HG03060 (cell line): ENCODE measurements around the gene RNF114.
"Not testable (repeated sequence)": the region's sequence is repeated elsewhere in the genome, so short reads cannot be mapped to it uniquely, and the experiment has no call there.

Experiments used
- ATAC-seq: cut with Tn5 transposase; IDR thresholded peaks from one replicate; pipeline ENCODE4 v1.9.1; 2021; ENCODE audit warnings: low read depth, moderate number of reproducible peaks; ENCODE audit not compliant: unreplicated experiment

RNF114 gene

DNA sequence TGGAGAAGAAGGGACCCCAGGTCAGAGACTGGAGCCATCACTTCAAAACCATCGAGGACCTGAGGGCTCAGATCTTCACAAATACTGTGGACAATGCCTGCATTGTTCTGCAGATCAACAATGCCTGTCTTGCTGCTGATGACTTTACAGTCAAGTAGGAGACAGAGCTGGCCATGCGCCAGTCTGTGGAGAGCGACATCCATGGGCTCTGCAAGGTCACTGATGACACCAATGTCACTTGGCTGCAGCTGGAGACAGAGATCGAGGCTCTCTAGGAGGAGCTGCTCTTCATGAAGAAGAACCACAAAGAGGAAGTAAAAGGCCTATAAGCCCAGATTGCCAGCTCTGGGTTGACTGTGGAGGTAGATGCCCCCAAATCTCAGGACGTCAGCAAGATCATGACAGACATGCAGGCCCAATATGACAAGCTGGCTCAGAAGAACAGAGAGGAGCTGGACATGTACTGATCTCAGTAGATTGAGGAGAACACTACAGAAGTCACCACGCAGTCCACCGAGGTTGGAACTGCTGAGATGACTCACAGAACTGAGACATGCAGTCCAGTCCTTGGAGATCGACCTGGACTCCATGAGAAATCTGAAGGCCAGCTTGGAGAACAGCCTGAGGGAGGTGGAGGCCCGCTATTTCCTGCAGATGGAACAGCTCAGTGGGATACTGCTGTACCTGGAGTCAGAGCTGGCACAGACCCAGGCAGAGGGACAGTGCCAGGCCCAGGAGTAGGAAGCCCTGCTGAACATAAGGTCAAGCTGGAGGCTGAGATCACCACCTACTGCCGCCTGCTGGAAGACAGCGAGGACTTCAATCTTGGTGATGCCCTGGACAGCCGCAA lies 21.1 kb downstream of the RNF114 start:
- ATAC-seq, result not testable (repeated sequence)

DNA sequence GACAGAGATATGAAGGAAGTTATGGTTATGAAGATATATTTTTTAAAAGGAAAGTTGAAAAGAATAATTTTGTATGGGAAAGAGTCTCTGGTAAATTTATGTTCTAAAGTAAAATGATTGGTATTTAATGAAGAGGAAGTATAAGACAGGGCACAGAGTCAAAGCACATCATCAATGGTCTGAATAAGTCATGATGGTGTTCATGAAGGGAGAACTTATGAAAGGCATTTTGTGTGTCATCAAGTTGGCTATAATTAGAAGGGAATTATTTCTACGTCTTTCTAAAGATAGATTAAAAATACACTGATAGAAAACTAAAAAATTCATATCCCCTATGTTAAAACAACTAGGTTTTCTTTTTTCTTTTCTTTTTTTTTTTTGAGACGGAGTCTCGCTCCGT lies 25.2 kb downstream of the RNF114 start:
- ATAC-seq, result no peak

DNA sequence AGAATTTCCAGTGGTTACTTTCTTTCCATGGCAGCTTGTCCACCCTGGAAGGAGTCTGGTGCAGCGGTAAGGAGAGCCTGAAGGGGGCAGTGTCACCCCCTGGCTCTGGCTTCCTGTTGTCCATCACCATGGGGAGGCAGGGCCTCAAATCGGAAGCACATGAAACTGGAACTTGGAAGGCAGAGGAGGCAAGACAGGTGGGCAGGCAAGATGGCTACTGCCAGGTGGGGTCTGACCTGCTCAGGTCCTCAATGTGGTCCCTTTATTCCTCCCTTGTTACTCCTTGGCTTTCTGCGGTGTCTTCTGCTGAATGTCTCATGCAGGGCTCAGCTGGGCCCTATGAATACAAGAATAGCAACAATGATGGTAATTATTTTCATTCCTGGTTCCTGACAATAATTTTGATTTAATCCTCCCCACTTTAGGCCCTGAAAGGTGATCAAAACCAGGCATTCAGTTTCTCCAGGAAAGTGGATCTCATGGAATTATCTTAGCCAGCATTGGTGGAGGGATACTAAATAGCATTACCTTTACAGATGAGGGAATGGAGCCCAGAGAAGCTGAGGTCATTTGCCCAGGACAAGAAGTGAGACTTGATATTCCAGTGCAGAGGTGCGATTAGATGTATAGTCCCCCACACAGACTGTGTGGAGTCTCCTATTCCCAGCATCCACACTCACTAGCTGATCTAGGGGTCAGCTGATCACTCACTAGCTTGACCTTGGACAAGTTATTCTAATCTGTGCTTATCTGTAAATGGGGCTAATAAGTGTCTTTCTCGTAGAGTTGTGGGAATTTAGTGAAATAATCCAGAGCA lies 29.0 kb downstream of the RNF114 start:
- ATAC-seq, result no peak

DNA sequence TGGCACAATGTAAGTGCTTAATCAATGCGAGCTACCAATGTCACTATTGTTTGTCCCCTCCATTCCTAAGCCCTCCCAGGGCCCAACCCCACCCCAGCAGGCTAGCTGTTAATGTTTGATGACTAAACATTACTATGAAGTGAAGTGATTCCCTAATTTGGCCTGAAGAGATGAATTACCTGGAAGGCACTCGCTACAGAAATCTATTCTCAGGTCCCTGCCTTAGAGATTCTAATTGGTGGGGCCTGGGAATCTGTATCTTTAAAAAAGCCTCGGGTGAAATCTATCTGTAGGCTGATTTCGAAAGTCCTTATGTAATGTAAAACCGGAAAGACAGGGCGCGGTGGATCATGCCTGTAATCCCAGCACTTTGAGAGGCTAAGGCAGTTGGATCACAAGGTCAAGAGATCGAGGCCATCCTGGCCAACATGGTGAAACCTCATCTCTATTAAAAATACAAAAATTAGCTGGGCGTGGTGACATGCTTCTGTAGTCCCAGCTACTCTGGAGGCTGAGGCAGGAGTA lies 29.6 kb downstream of the RNF114 start:
- no peak for ATAC-seq

DNA sequence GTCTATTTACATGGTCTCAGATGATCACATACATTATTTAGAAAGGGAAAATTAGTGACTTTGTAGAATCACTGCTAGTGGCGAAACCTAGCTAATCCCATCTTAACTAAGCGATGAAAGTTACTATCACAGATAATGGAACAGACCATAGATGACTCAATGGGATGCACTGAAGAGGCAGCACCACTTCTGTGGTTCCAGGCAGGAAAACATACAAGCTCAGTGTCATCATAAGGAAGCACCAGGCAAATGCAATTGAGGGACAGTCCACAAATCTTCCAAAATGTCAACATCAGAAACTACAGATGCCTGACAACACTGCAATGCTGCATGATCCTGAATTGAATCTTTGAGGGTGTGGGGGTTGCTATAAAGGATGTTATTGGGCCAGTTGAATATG lies 30.7 kb downstream of the RNF114 start:
- no peak for ATAC-seq

DNA sequence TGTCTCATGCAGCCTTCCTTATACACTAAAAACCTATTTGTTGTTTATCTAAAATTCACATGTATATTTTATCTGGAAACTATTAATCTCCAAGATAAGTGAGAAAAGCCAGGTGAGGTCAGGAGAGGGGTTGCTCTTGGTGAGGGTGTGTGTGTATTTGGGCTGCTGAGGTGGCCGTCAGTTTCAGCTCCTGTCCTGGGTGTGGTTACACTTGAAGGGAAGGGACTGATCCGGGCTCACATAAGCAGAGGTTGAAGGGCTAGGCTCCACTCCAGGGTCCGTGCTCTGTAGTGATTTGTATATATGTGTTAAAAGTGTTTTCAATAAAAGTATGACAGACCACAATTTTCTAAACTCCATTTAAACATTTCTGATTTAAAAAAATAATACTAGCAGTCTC lies 33.0 kb downstream of the RNF114 start:
- no peak for ATAC-seq

DNA sequence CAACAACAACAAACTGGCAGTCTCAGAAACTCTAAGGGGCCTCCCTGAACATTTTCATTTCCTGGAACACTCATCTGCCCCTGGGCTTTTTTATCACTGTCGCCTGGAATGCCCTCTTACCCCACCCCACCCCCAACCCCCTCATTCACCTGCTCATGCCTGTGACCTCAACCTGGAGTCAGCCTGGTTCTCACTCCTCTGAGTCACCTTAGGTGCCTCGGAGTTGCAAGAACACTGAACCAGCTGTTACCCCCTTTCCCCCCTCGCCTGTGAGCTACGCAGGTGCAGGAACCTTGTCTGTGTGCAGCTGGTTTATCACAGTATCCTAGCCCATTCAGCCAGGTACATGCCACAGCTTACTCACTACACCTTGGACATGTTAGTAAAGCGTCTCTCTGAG lies 33.7 kb downstream of the RNF114 start:
- ATAC-seq, result no peak

DNA sequence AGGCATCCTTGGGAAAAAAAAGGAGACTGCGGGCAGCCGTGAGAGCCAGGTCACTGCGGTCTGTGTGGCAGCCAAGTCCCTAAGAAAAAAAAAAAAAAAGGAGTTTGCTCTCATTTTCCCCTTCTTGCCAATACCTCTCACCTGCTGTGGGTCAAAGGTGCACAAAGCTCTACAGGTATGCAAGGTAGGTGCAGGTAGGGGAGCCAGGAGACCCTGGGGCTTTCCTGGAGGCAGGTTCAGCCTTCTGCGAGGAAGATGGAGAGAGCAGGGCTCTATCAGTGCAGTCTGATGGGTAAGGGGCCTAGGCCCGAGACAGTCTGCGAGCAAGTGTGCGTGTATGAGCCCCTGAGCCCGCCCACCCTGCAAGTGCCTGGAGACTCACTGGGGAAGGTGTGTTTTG lies 34.3 kb downstream of the RNF114 start:
- ATAC-seq, result no peak

DNA sequence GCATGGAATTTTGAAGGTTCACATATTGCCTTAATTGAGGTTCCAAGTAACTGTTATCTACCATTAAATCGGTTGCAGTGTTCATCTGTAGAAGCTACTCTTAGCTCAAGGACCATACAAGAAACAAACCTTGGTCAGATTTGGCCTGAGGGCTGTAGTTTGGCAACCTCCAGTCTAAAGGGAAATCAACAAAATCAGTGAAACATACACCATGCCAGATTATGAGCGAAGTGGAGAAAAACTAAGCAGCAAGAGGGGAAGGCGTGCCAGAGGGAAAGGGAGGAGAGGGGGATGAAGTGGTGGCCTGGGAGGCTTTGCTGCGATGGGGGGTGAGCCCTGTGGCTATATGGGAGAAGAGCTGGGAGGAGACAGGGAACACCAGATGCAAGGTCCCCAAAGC lies 37.8 kb downstream of the RNF114 start:
- ATAC-seq, result no peak

DNA sequence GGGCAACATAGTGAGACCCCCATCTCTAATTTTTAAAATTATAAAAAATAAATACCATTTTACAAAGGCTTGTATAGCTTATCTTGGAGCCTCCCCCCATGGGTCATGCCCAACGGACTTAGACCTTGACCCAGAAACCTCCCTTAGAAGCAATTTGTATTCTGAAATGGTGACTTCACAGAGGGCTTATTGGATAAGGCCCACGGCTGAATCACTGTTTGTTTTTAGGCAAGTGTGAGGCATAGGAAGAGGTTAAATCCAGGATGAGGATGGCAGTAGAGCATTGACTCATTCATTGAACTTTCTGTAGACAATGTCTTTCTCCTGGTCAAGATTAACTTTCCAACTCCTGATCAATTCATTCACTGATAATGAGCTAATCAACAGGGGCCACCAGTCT lies 40.3 kb downstream of the RNF114 start:
- no peak for ATAC-seq

DNA sequence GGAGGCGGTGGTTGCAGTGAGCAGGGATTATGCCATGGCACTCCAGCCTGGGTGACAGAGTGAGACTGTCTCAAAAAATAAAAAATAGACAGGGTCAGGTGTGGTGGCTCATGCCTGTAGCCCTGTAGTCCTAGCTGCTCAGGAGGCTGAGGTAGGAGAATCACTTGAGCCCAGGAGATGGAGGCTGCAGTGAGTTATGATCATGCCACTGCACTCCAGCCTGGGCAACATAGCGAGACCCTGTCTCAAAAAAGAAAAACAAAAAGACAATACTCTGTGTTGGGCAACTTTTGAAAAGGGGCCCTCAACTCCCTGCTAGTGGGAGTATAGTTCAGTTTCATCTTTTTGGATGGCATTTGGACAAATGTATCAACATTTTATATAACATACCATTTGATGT lies 41.5 kb downstream of the RNF114 start:
- ATAC-seq, result not testable (repeated sequence)

DNA sequence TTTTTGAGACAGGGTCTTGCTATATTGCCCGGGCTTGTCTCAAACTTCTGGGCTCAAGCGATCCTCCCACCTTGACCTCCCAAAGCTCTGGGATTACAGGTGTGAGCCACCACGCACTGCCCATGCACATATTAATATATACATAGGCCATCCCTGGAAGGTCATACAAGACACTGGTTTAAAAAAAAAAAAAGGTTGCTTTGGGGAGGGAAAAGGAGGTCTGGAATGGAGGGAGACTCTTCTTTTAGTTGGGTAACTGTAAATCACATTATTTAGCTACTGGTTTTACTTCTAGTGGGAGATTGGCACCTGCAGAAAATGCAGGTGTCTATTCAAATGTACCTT lies 42.5 kb downstream of the RNF114 start:
- no peak for ATAC-seq

DNA sequence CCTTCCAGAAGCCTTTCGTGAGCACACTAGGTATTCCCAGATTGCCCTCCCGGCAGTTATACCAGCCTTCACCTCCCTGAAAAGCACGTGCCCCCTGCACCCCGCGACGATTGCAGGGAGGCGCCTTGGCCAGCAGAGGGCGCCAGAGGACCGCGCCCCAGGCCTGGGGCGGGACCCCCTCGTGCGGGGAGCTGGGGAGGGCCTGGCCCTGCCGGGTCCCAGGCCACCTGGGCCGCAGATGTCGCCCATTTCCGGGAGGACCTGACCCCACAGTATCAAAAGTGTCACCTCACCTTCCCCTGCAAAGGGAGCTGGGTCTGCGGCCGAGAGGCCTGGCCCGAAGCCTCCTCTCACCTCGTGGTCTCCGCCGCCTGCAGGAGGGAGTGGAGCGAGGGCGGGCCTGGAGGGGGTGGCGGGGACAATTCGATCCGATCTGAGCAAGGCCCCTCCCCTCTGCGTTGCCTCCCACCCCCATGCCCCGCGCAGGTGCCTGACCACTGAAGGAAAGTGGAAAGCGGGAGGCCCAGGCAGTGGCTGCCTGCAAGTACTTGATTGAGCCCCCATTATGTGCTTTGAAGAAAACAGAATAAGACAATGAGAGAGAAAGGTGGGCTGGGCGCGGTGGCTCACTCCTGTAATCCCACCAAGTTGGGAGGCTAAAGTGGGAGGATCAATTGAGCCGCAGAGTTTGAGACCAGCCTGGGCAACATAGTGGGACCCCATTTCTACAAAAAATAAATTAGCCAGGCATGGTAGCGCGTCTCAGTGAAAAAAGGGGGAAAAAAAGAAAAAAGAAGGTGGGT lies 43.0 kb downstream of the RNF114 start:
- ATAC-seq, result no peak

DNA sequence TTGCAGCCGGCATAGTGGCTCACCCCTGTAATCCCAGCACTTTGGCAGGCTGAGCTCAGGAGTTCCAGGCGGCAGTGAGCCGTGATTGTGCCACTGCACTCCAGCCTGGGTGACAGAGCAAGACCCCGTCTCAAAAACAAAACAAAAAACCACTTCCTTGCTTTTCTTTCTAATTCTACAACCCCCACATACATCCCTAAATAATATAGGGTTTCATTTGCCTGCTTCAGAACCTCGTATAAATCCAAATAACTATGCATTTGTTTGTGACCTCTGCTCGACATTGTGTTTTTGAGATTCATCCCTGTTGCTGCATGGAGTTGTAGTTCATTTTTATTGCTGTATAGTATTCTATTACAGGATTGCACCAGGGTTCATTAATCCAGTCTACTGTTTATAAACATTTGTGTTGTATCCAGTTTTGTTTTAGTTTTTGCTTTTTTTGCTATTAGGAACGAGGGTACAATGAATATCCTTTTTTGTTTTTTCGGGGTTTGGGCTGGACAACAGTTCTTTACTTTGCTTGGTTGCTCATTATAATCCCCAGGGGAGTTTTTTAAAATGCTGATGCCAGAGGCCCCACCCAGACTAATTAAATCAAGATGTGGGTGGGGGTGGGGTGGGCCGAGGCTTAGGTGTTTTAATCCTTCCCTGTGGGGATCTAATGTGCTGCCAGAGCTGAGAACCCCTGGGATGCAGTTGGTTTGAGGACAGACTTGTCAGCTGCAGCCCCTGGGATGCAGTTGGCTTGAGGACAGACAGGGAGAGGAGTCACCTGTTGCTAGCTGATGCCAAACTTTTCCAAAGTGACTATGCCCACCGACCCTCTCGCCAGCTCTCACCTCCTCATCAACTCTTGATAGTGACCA lies 44.2 kb downstream of the RNF114 start:
- ATAC-seq, result no peak

DNA sequence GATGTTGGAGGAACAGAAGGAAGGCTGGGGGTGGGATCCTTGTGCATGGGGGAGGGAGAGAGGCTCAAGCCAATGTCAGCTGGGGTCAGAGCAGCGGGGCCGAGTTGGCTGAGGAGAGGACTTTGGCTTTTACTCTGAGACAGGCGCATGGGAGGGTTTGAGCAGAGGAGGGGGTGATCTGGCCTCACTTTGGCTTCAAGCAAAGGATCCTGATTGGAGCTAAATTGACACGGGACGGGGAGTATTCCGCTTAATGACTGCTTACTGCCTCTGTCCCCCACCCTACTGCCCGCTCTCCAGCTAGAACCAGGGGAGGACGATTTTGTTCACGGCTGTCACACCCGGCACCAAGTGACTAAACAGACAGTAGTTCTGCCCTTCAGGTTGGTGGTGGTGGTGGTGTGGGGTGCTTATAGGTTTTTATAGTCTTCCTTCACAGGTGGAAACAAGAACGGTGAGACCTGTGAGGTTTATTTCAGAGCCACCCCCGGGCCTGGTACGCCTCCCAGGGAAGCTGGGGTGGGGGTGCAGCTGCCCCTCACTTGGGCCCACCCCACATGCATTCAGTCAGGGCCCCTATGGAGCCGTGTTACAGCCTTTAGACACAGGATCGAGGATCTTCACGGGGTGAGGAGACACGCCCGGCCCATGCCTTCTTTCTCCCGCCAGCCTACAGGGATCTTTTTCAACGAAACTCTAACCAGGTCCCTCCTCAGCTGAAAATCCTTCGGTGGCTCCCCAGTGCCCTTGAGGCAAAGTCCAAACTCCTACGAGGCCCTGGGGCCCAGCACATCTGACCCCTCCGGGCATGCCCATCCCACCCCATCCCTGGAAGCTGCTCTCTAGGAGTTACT lies 45.2 kb downstream of the RNF114 start:
- ATAC-seq, result no peak

DNA sequence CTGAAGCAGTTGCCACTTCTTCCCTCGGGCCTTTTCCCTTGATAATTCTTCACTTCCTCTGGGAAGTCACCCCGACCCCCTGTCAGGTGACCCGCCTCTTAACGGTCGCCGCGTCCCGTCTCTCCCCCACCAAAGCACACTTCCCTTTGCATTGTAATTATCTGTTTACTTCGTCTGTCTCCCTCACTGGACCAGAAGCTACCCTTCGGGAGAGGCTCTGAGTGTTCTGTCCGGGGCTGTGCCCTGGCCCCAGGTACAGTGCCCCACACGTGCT lies 45.8 kb downstream of the RNF114 start:
- no peak for ATAC-seq

DNA sequence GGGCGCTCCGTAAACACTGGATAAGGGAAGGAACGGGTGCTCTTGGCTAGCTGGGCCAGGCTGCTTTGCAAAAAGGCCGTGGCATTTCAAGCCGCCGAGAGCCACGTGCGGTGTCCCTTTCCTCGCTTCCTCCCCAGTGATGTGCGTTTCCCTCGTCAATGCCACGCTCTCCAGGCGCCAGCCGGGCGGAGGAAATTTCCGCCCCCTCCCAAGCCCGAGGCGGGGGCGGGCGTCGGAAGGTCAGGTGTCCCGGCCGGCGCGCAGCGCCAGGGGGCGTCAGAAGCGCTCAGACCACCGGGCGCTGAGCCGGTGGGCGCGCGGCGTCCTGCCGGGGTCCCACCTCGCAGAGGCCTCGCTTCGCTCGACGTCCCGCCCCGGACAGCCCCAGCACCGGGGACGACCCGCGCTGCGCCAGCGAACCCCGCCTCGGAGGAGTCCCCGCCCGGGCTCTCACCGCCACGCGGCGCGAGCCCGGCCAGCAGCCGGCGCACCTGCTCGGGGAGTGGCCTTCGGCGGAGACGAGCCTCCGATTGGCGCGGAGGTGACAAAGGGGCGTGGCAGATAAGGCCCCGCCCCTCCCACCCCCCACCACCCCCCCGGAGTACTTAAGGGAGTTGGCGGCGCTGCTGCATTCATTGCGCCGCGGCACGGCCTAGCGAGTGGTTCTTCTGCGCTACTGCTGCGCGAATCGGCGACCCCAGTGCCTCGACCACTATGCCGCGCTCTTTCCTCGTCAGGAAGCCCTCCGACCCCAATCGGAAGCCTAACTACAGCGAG lies 46.3 kb downstream of the RNF114 start, which contains the start of gene SNAI1:
TSS of gene SNAI1 (plus strand) at position 635 of the 777 bp plus-strand sequence. CDS start at position 715, 80 bp downstream.
- no peak for ATAC-seq

DNA sequence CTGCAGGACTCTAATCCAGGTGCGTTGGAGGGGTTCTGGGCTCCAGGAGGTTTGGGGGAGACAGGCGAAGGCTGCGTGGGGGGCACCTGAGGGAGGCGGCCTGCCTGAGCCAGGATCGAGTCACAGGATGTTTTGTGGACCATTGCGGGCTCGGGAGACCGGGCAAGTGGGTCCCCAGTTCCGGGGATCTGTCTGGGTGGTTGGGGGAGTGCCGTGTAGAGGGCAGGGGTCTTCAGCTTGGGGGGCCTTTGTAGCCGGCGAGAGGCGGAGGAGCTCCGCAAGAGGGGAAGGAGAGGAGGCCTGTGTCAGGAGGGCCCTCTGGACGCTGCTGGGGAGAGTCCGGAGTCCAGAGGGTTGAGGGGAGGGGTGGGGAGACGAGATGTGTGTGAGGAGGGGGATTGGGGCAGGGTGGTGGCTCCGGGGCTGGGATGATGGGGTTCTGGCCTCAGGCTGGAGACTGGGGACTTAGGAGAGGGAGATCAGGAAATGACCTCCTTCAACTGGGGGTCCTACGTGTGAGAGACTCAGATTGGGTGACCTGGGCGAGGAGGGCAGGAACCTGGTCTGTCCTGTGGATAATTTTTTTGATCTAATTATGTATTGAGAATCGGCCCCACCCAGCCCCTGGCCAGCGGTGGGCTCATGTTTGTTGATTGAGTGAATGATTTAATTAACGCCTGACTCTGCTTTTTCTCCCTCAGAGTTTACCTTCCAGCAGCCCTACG lies 47.1 kb downstream of the RNF114 start:
- no peak for ATAC-seq
